Nephron (organoid): ENCODE results near the gene APCDD1.

Experiments
- H3K27ac Mint-ChIP-seq, 3 experiments: 2 replicates each; pipeline ENCODE4 v1.8.0; 2020; ENCODE audit warnings: mixed read lengths in 3 of 3, mild to moderate bottlenecking in 2 of 3, moderate library complexity in 1 of 3
- H3K27me3 Mint-ChIP-seq: 2 replicates; pipeline ENCODE4 v1.8.0; 2021; ENCODE audit warnings: low read depth, mild to moderate bottlenecking, moderate library complexity, mixed read lengths
- H3K36me3 Mint-ChIP-seq: 2 replicates; pipeline ENCODE4 v1.8.0; 2020; ENCODE audit warnings: low read depth, mixed read lengths
- H3K4me1 Mint-ChIP-seq: 2 replicates; pipeline ENCODE4 v1.8.0; 2020; ENCODE audit warnings: mixed read lengths
- H3K4me3 Mint-ChIP-seq, 3 experiments: 2 replicates each; pipeline ENCODE4 v1.8.0; 2020; ENCODE audit warnings: mild to moderate bottlenecking in 3 of 3, mixed read lengths in 3 of 3, moderate library complexity in 2 of 3
- H3K9me3 Mint-ChIP-seq: 2 replicates; pipeline ENCODE4 v1.8.0; 2020; ENCODE audit warnings: mixed read lengths
- TF ChIP-seq, protein P1 (sequence below), 3 experiments: fragments of 200-600 bp; sonication (generic); IDR thresholded peaks; one replicate each; pipeline ENCODE4 v1.5.0; 2021; ENCODE audit warnings: antibody characterized with exemption in 3 of 3; ENCODE audit not compliant: unreplicated experiment in 3 of 3

Gene APCDD1

GRCh38 chr18:10410472-10411308, 43.7 kb upstream of the APCDD1 start:
- H3K9me3 Mint-ChIP-seq, result peaks cover 3% of the 10 kb centered on the region
- TF ChIP-seq, protein P1, sequence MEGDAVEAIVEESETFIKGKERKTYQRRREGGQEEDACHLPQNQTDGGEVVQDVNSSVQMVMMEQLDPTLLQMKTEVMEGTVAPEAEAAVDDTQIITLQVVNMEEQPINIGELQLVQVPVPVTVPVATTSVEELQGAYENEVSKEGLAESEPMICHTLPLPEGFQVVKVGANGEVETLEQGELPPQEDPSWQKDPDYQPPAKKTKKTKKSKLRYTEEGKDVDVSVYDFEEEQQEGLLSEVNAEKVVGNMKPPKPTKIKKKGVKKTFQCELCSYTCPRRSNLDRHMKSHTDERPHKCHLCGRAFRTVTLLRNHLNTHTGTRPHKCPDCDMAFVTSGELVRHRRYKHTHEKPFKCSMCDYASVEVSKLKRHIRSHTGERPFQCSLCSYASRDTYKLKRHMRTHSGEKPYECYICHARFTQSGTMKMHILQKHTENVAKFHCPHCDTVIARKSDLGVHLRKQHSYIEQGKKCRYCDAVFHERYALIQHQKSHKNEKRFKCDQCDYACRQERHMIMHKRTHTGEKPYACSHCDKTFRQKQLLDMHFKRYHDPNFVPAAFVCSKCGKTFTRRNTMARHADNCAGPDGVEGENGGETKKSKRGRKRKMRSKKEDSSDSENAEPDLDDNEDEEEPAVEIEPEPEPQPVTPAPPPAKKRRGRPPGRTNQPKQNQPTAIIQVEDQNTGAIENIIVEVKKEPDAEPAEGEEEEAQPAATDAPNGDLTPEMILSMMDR (IDR thresholded peaks at IDR 0.05; ENCODE audit: unreplicated experiment in 3 of 3), result no peak
- peaks cover 12% of the 10 kb centered on the region for H3K4me1 Mint-ChIP-seq
- H3K27me3 Mint-ChIP-seq, result peaks cover 24% of the 10 kb centered on the region
- no peak overlapping the region for H3K27ac Mint-ChIP-seq
- no peaks in the 10 kb centered on the region for H3K36me3 Mint-ChIP-seq
- H3K4me3 Mint-ChIP-seq, result no peak overlapping the region

- Mint-ChIP-seq H3K27ac (no peak overlapping the region), H3K27me3 (peaks cover 26% of the 10 kb centered on the region), H3K4me3 (no peak overlapping the region), H3K36me3 (no peaks in the 10 kb centered on the region), H3K4me1 (no peaks in the 10 kb centered on the region), H3K9me3 (peaks cover 3% of the 10 kb centered on the region)
- TF ChIP-seq, protein P1 (IDR thresholded peaks at IDR 0.05; ENCODE audit: unreplicated experiment in 3 of 3), result no peak
These were observed 41.5 kb upstream of the APCDD1 start for GRCh38 chr18:10412933-10413332.

- Mint-ChIP-seq H3K4me1 (no peaks in the 10 kb centered on the region), H3K27ac (no peak overlapping the region), H3K27me3 (peaks cover 23% of the 10 kb centered on the region), H3K36me3 (no peaks in the 10 kb centered on the region), H3K4me3 (no peak overlapping the region), H3K9me3 (peaks cover 3% of the 10 kb centered on the region)
- TF ChIP-seq, protein P1 (IDR thresholded peaks at IDR 0.05; ENCODE audit: unreplicated experiment in 3 of 3), result no peak
These were observed 40.7 kb upstream of the APCDD1 start for GRCh38 chr18:10413722-10414121.

GRCh38 chr18:10414293-10414842, 40.1 kb upstream of the APCDD1 start:
- Mint-ChIP-seq H3K27me3 (peaks cover 23% of the 10 kb centered on the region), H3K36me3 (no peaks in the 10 kb centered on the region)
- TF ChIP-seq, protein P1 (IDR thresholded peaks at IDR 0.05; ENCODE audit: unreplicated experiment in 3 of 3), result no peak

GRCh38 chr18:10416065-10416464, 38.4 kb upstream of the APCDD1 start:
- Mint-ChIP-seq H3K4me1 (no peaks in the 10 kb centered on the region), H3K27ac (no peak overlapping the region), H3K36me3 (no peaks in the 10 kb centered on the region), H3K27me3 (peaks cover 25% of the 10 kb centered on the region), H3K4me3 (no peak overlapping the region), H3K9me3 (peaks cover 14% of the 10 kb centered on the region)
- TF ChIP-seq, protein P1 (IDR thresholded peaks at IDR 0.05; ENCODE audit: unreplicated experiment in 3 of 3), result no peak

More at GRCh38 chr18:10414293-10414842, 40.1 kb upstream of the APCDD1 start:
- H3K27ac Mint-ChIP-seq, result peak overlapping the region in 1 of 3 experiments; percentile 22
- peaks cover 5% of the 10 kb centered on the region for H3K9me3 Mint-ChIP-seq
- H3K4me3 Mint-ChIP-seq, result no peak overlapping the region
- H3K4me1 Mint-ChIP-seq, result no peaks in the 10 kb centered on the region
